ENCODE measurements around the gene CYP20A1.

GRCh38 chr2:203209538-203209937, 29.3 kb upstream of the CYP20A1 start:
- TF ChIP-seq ZNF274 (IDR thresholded peaks at IDR 0.05; ENCODE audit: low read depth, low read length) (no peak), YY1 (IDR thresholded peaks at IDR 0.05; ENCODE audit: insufficient read depth, insufficient read length) (no peak), SUZ12 (IDR thresholded peaks at IDR 0.05; ENCODE audit: extremely low read depth, insufficient read depth, insufficient read length) (no peak)
